PC-9 (cell line): ENCODE data around the gene POFUT2. TPM values are rescaled to one million over a fixed set of nuclear protein-coding genes. Genes with fewer than 3 reads are reported as not detected.

Experiments used
- BruUV-seq: library from RNA; stranded (reverse); fragments of 400-500 nt; replicated peaks from 2 replicates; lab custom pipeline; 2021; lab: Mats Ljungman, UMichigan
- CTCF ChIA-PET: fragments of 300-600 bp; sonication (Branson Sonifier 250); formaldehyde crosslinking; loops from one replicate; lab custom pipeline; 2022; ENCODE audit warnings: antibody characterized with exemption; lab: Charles Lee
- POLR2A ChIA-PET: fragments of 300-600 bp; sonication (Branson Sonifier 250); formaldehyde crosslinking; loops from one replicate; lab custom pipeline; 2022; ENCODE audit warnings: antibody characterized with exemption; ENCODE audit not compliant: unreplicated experiment; lab: Charles Lee
- DNase-seq, 2 experiments: peaks; one replicate each; pipeline versions ENCODE4 v3.0.0 to v3.0.0-alpha.2; 2015 to 2022; ENCODE audit warnings: mixed read lengths in 1 of 2
- H2AFZ ChIP-seq: fragments of 200-600 bp; sonication (generic); 2 replicates; pipeline ENCODE4 v1.8.1; 2017; ENCODE audit warnings: antibody characterized with exemption
- H3F3A ChIP-seq: fragments of 200-600 bp; sonication (generic); 2 replicates; pipeline ENCODE4 v1.8.1; 2017; ENCODE audit warnings: antibody characterized with exemption, mild to moderate bottlenecking, low read depth; ENCODE audit not compliant: insufficient read depth
- H3K27ac ChIP-seq: fragments of 200-600 bp; sonication (generic); 2 replicates; pipeline ENCODE4 v1.6.1; 2016; ENCODE audit warnings: mixed run types
- H3K27me3 ChIP-seq: fragments of 200-600 bp; sonication (generic); 2 replicates; pipeline ENCODE4 v1.6.1; 2016; ENCODE audit warnings: low read depth, mixed run types; ENCODE audit not compliant: insufficient read depth
- H3K36me3 ChIP-seq: fragments of 200-600 bp; sonication (generic); 2 replicates; pipeline ENCODE4 v1.6.1; 2016; ENCODE audit warnings: low read depth, mixed run types
- H3K4me1 ChIP-seq: fragments of 200-600 bp; sonication (generic); replicated peaks from 2 replicates; pipeline ENCODE4 v1.6.1; 2016; ENCODE audit warnings: mixed run types; ENCODE audit not compliant: insufficient read depth
- H3K4me2 ChIP-seq: fragments of 200-600 bp; sonication (generic); 2 replicates; pipeline ENCODE4 v1.6.1; 2017; ENCODE audit warnings: mixed run types
- H3K4me3 ChIP-seq: fragments of 200-600 bp; sonication (generic); 2 replicates; pipeline ENCODE4 v1.6.1; 2016; ENCODE audit warnings: mixed run types
- H3K79me2 ChIP-seq: fragments of 200-600 bp; sonication (generic); 2 replicates; pipeline ENCODE4 v1.6.1; 2017; ENCODE audit warnings: low read depth, mixed run types
- H3K9me2 ChIP-seq: fragments of 200-600 bp; sonication (generic); 2 replicates; pipeline ENCODE4 v1.8.1; 2017; ENCODE audit warnings: mild to moderate bottlenecking; ENCODE audit not compliant: insufficient read depth
- H3K9me3 ChIP-seq: fragments of 200-600 bp; sonication (generic); 2 replicates; pipeline ENCODE4 v1.8.1; 2016; ENCODE audit warnings: low read depth; ENCODE audit not compliant: insufficient read depth
- H4K20me1 ChIP-seq: fragments of 200-600 bp; sonication (generic); 2 replicates; pipeline ENCODE4 v1.8.1; 2017; ENCODE audit not compliant: insufficient read depth
- EZH2 ChIP-seq: fragments of 200-600 bp; sonication (generic); IDR thresholded peaks from 2 replicates; pipeline ENCODE4 v1.8.0; 2017; ENCODE audit warnings: antibody characterized with exemption, low read depth
- intact Hi-C: fragments of 100-400 bp; cut with micrococcal nuclease; formaldehyde crosslinking; loops from one replicate; pipeline ENCODE4 v1.10.0; 2022; ENCODE audit not compliant: unreplicated experiment
- total RNA-seq: library from RNA; stranded (reverse); gene quantifications from 2 replicates; pipeline ENCODE4 v1.2.3, GENCODE V29; 2021
- TF ChIP-seq, protein P1 (sequence below): fragments of 200-600 bp; sonication (generic); conservative IDR thresholded peaks from 2 replicates; pipeline ENCODE4 v1.6.1; 2017; ENCODE audit warnings: mixed run types, antibody characterized with exemption, mild to moderate bottlenecking, moderate library complexity

Gene POFUT2
- total RNA-seq, 1 experiment from 2014 or later = 32.6 TPM

DNA sequence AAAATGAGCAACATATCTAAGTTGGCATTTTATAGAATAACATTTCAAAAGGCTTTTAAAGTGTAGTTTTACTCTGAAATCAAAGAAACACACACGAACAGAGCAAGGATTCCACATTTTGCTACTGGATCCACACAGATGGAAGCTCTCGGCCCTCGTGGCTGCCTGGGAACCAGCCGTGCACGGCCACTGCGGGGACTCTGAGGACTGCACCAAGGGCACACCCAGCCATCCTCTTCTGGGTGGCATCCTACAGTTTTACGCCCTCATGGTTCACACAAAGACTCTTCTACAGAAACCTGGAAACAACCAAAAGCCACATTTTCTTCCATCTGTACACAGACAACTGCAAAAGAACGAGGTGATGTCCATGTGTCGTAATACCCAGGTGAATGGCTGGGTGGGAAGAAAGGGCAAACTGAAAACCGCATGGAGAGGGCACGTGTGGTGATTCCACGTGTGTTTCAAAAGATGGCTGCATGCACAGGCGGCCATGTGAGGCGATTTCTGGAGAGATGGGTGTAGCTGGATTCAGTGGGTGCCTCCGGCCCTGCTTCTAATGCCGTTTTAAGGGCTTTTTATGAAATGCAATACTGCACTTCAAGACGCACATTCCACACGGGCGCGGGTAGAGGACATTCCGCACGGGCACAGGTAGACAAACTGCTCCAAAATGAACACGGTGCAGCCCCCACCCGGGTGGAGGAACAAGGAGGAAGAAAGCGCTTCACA is 8.1 kb downstream of the POFUT2 start:
- BruUV-seq = no TSS peak
- H3K9me3 ChIP-seq = no peaks in the 10 kb centered on the region
- no peak overlapping the region for H3K4me3 ChIP-seq
- no peaks in the 10 kb centered on the region for H3K9me2 ChIP-seq
- no peaks in the 10 kb centered on the region for H3K36me3 ChIP-seq
- ChIA-PET POLR2A (no interaction called here), CTCF (no interaction called here)
- no peak for TF ChIP-seq EZH2
- TF ChIP-seq, protein P1, sequence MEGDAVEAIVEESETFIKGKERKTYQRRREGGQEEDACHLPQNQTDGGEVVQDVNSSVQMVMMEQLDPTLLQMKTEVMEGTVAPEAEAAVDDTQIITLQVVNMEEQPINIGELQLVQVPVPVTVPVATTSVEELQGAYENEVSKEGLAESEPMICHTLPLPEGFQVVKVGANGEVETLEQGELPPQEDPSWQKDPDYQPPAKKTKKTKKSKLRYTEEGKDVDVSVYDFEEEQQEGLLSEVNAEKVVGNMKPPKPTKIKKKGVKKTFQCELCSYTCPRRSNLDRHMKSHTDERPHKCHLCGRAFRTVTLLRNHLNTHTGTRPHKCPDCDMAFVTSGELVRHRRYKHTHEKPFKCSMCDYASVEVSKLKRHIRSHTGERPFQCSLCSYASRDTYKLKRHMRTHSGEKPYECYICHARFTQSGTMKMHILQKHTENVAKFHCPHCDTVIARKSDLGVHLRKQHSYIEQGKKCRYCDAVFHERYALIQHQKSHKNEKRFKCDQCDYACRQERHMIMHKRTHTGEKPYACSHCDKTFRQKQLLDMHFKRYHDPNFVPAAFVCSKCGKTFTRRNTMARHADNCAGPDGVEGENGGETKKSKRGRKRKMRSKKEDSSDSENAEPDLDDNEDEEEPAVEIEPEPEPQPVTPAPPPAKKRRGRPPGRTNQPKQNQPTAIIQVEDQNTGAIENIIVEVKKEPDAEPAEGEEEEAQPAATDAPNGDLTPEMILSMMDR = no peak
- H3K79me2 ChIP-seq = no peaks in the 10 kb centered on the region
- no peak overlapping the region for H3K4me2 ChIP-seq
- no peaks in the 10 kb centered on the region for H3K27me3 ChIP-seq
- H3K27ac ChIP-seq = no peak overlapping the region
- H3K4me1 ChIP-seq = no peaks in the 10 kb centered on the region
- H3F3A ChIP-seq = no peaks in the 10 kb centered on the region
- intact Hi-C loops = no loop called here
- H2AFZ ChIP-seq = no peak overlapping the region
- no peak for DNase-seq
- no peaks in the 10 kb centered on the region for H4K20me1 ChIP-seq

DNA sequence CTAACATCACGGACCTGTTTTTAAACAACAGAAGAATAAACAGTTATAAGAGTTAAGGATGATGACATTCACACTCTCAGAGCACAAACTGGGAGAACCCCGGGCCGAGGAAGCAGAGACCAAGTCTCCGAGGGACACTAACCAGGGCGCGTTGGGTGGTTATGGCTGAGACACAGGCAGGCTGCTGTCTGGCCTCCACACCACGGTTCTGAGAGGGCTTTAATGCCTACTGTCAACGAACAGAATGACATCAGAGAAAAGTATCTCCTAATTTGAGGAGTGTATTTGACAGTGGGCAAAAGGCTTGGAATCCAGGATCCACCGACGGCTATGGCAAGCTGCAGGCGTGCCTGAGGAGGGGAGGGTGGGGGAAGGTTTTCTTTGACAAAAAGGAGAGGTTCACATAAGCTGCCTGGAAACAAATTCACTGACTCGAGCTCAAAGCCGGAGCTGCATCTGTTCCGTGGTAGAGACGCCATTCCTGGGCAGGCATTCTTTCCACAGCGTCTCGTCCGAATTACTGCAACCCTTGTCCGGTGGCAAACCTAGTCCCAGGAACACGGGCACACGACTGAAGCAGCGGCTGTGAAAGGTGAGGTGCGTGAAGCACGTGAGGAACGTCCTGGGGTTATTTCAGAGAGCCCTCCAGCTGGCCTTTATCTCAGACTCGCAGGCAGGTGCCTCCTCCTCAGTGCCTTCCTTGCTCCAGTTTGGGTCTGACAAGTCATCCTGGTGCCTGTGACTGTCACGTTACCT is 9.4 kb downstream of the POFUT2 start:
- TF ChIP-seq, protein P1 = no peak
- no peak for TF ChIP-seq EZH2
- H3K27me3 ChIP-seq = no peaks in the 10 kb centered on the region
- DNase-seq = no peak
- H3K4me3 ChIP-seq = no peak overlapping the region
- no peaks in the 10 kb centered on the region for H3K4me1 ChIP-seq
- H3K9me2 ChIP-seq = no peaks in the 10 kb centered on the region
- H3K36me3 ChIP-seq = no peaks in the 10 kb centered on the region
- H3K4me2 ChIP-seq = no peak overlapping the region
- H3F3A ChIP-seq = no peaks in the 10 kb centered on the region
- no peaks in the 10 kb centered on the region; the same call in 1 of the 2 replicates for H4K20me1 ChIP-seq
- H3K79me2 ChIP-seq = no peaks in the 10 kb centered on the region
- no peak overlapping the region for H2AFZ ChIP-seq
- no TSS peak for BruUV-seq
- ChIA-PET POLR2A (no interaction called here), CTCF (no interaction called here)
- no peaks in the 10 kb centered on the region for H3K9me3 ChIP-seq
- intact Hi-C loops = no loop called here
- no peak overlapping the region for H3K27ac ChIP-seq

DNA sequence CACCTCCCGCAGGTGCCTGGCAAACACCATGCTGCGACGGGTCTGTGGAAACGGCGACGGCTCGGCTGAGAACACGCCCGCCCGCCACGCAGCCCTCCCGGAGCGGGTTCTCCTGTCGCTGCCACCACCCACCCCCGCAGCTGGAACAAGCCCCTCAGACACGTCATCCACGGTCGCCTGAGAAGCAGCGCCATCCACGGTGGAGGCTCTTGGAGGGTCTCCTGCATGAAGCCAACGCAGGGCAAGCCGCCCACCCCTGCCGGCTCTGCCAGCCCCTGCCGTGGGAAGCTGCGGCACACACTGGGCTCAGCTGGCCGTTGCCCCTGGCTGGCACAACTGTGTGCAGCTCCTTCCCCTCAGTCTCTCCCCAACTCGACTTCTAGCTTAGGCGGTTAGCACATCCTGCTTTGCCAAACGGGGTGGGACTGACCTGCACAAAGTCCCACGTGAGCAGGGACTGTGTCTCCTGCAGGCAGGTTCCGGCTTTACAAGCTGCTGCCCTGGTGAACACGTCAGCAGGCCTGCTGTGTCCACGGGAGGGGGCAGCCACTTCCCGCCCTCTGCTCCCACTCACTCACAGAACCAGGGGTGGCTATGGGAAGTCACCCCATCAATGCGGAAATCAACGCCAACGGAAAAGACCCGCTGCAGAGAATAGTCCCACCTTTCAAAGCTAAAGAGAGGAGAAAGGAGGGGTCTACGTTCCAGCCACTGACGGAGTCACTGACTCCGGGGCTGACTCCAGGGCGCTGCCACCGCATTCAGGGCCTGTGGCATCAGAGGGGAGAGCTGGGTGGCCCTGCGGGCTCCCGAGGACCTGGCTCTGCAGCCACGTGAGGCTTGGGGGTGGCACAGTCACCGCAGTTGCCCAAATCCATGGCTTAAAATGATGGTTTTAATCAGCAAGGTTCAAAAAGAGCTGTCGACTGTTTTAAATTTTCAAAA is 10.3 kb downstream of the POFUT2 start:
- ChIA-PET POLR2A (no interaction called here), CTCF (no interaction called here)
- Histone ChIP-seq H3K4me2 (no peak overlapping the region), H3K27ac (no peak overlapping the region), H3F3A (no peaks in the 10 kb centered on the region), H3K4me1 (no peaks in the 10 kb centered on the region), H3K9me3 (no peaks in the 10 kb centered on the region), H3K4me3 (no peak overlapping the region), H3K79me2 (no peaks in the 10 kb centered on the region), H3K36me3 (no peaks in the 10 kb centered on the region), H2AFZ (no peak overlapping the region), H3K9me2 (no peaks in the 10 kb centered on the region), H4K20me1 (no peaks in the 10 kb centered on the region; the same call in none of the 2 replicates), H3K27me3 (no peaks in the 10 kb centered on the region)
- TF ChIP-seq, protein P1 = no peak
- TF ChIP-seq EZH2 = no peak
- intact Hi-C loops = no loop called here
- DNase-seq = no peak
- BruUV-seq = no TSS peak
